IMR-90 (cell line): ENCODE measurements around the gene NME7. TPM values are rescaled to one million over a fixed set of nuclear protein-coding genes. Genes with fewer than 3 reads are reported as not detected.

Experiments used
- ATAC-seq: fragments of 200-7000 bp; cut with Tn5 transposase; 2 replicates; pipeline ENCODE4 v1.9.1; 2020; ENCODE audit warnings: low read depth, mild to moderate bottlenecking, moderate library complexity
- BruUV-seq: library from RNA; stranded (reverse); fragments of 400-500 nt; replicated peaks from 2 replicates; lab custom pipeline; 2021; lab: Mats Ljungman, UMichigan
- CTCF ChIA-PET: fragments of 300-600 bp; formaldehyde crosslinking; extraction: SDS; loops from one replicate; lab custom pipeline; 2021; ENCODE audit warnings: antibody characterized with exemption; lab: Yijun Ruan, JAX
- POLR2A ChIA-PET: fragments of 300-600 bp; sonication (Branson Sonifier 250); formaldehyde crosslinking; loops from one replicate; lab custom pipeline; 2022; ENCODE audit warnings: antibody characterized with exemption; ENCODE audit not compliant: unreplicated experiment; lab: Charles Lee
- DNase-seq: peaks from one replicate; pipeline ENCODE4 v3.0.0; 2013
- H2AFZ ChIP-seq: replicated peaks from 2 replicates; pipeline ENCODE3; 2013; ENCODE audit warnings: low read length, mild to moderate bottlenecking; ENCODE audit not compliant: poor library complexity
- H2AK5ac ChIP-seq: 2 replicates; pipeline ENCODE4 v1.6.1; 2013; ENCODE audit warnings: low read depth, low read length, inconsistent platforms
- H2AK9ac ChIP-seq: replicated peaks from 2 replicates; pipeline ENCODE3; 2013; ENCODE audit warnings: mild to moderate bottlenecking, low read depth, low read length, moderate library complexity; ENCODE audit not compliant: poor library complexity
- H2BK120ac ChIP-seq: 2 replicates; pipeline ENCODE4 v1.6.1; 2013; ENCODE audit warnings: low read depth, low read length, inconsistent platforms
- H2BK15ac ChIP-seq: 3 replicates; pipeline ENCODE4 v1.6.1; 2013; ENCODE audit warnings: low read depth, low read length, inconsistent platforms
- H2BK20ac ChIP-seq: 2 replicates; pipeline ENCODE4 v1.6.1; 2013; ENCODE audit warnings: low read depth, mild to moderate bottlenecking, inconsistent platforms, low read length, moderate library complexity
- H2BK5ac ChIP-seq: 2 replicates; pipeline ENCODE4 v1.6.1; 2013; ENCODE audit warnings: mild to moderate bottlenecking, low read depth, low read length, inconsistent platforms; ENCODE audit not compliant: poor library complexity, severe bottlenecking
- H3K14ac ChIP-seq: replicated peaks from 2 replicates; pipeline ENCODE4 v1.6.1; 2013; ENCODE audit warnings: low read depth, low read length, inconsistent platforms
- H3K18ac ChIP-seq: 2 replicates; pipeline ENCODE4 v1.6.1; 2013; ENCODE audit warnings: low read depth, low read length, control low read depth
- H3K23ac ChIP-seq: 2 replicates; pipeline ENCODE4 v1.6.1; 2013; ENCODE audit warnings: low read depth, low read length, inconsistent platforms
- H3K27ac ChIP-seq: 2 replicates; pipeline ENCODE4 v1.5.1; 2013; ENCODE audit warnings: mild to moderate bottlenecking, control low read depth, low read length; ENCODE audit not compliant: insufficient read depth
- H3K27me3 ChIP-seq: 2 replicates; pipeline ENCODE4 v1.6.1; 2013; ENCODE audit warnings: low read length; ENCODE audit not compliant: control insufficient read depth, insufficient read depth
- H3K36me3 ChIP-seq: 2 replicates; pipeline ENCODE4 v1.6.1; 2013; ENCODE audit warnings: low read length, mixed read lengths; ENCODE audit not compliant: control insufficient read depth, insufficient read depth
- H3K4ac ChIP-seq: 2 replicates; pipeline ENCODE4 v1.6.1; 2013; ENCODE audit warnings: low read depth, low read length, inconsistent platforms
- H3K4me1 ChIP-seq: 2 replicates; pipeline ENCODE4 v1.6.1; 2013; ENCODE audit warnings: low read length, mixed read lengths; ENCODE audit not compliant: control insufficient read depth, insufficient read depth
- H3K4me2 ChIP-seq: 2 replicates; pipeline ENCODE4 v1.6.1; 2013; ENCODE audit warnings: low read depth, mild to moderate bottlenecking, control low read depth, low read length, moderate library complexity
- H3K4me3 ChIP-seq: 2 replicates; pipeline ENCODE4 v1.5.1; 2013; ENCODE audit warnings: low read depth, mild to moderate bottlenecking, control low read depth, low read length, moderate library complexity; ENCODE audit not compliant: insufficient read depth
- H3K56ac ChIP-seq: 2 replicates; pipeline ENCODE4 v1.6.1; 2013; ENCODE audit warnings: low read length, inconsistent platforms; ENCODE audit not compliant: insufficient read depth; ENCODE audit errors: extremely low read depth
- H3K79me1 ChIP-seq, 2 experiments: 2 replicates each; pipeline ENCODE4 v1.6.1; 2013; ENCODE audit warnings: low read length in 2 of 2, inconsistent platforms in 1 of 2, low read depth in 1 of 2
- H3K9ac ChIP-seq: 2 replicates; pipeline ENCODE4 v1.6.1; 2013; ENCODE audit warnings: low read depth, low read length, control low read depth
- H3K9me1 ChIP-seq: 2 replicates; pipeline ENCODE4 v1.6.1; 2013; ENCODE audit warnings: low read length, inconsistent platforms; ENCODE audit not compliant: insufficient read depth
- H3K9me3 ChIP-seq: 2 replicates; pipeline ENCODE4 v1.6.1; 2013; ENCODE audit warnings: low read length; ENCODE audit not compliant: control insufficient read depth, insufficient read depth
- H4K20me1 ChIP-seq: 2 replicates; pipeline ENCODE4 v1.6.1; 2013; ENCODE audit warnings: low read length, inconsistent platforms; ENCODE audit not compliant: insufficient read depth
- H4K5ac ChIP-seq: 2 replicates; pipeline ENCODE4 v1.6.1; 2013; ENCODE audit warnings: mild to moderate bottlenecking, low read depth, low read length, control low read depth
- H4K8ac ChIP-seq, 2 experiments: 2 replicates each; pipeline ENCODE4 v1.6.1; 2013; ENCODE audit warnings: low read depth in 2 of 2, low read length in 2 of 2, control low read depth in 1 of 2, inconsistent platforms in 1 of 2
- H4K91ac ChIP-seq: 2 replicates; pipeline ENCODE4 v1.6.1; 2013; ENCODE audit warnings: low read depth, low read length, inconsistent platforms; ENCODE audit not compliant: insufficient read depth
- CEBPB ChIP-seq: IDR thresholded peaks from 2 replicates; pipeline ENCODE4 v1.6.1; 2012; ENCODE audit warnings: low read depth, low read length, improper control_type of control experiment
- CHD1 ChIP-seq: IDR thresholded peaks from 2 replicates; pipeline ENCODE4 v1.6.1; 2012; ENCODE audit warnings: low read depth, low read length, improper control_type of control experiment
- FOS ChIP-seq: fragments of 150-350 bp; IDR thresholded peaks from 2 replicates; pipeline ENCODE4 v1.6.1; 2016; ENCODE audit warnings: low read depth, low read length
- MAFK ChIP-seq: IDR thresholded peaks from 2 replicates; pipeline ENCODE4 v1.6.1; 2012; ENCODE audit warnings: low read depth, low read length, improper control_type of control experiment
- MAZ ChIP-seq: IDR thresholded peaks from 2 replicates; pipeline ENCODE4 v1.6.1; 2012; ENCODE audit warnings: low read depth, mild to moderate bottlenecking, low read length, improper control_type of control experiment, moderate library complexity, borderline replicate concordance
- NFE2L2 ChIP-seq: fragments of 150-350 bp; IDR thresholded peaks from 2 replicates; pipeline ENCODE4 v1.6.1; 2016; ENCODE audit warnings: low read depth, mild to moderate bottlenecking, low read length
- POLR2A ChIP-seq: IDR thresholded peaks from 2 replicates; pipeline ENCODE4 v1.6.1; 2012; ENCODE audit warnings: mild to moderate bottlenecking, low read depth, low read length
- RAD21 ChIP-seq: IDR thresholded peaks from 2 replicates; pipeline ENCODE4 v1.6.1; 2012; ENCODE audit warnings: low read length, improper control_type of control experiment
- RCOR1 ChIP-seq: IDR thresholded peaks from 2 replicates; pipeline ENCODE4 v1.6.1; 2012; ENCODE audit warnings: mild to moderate bottlenecking, low read length, improper control_type of control experiment; ENCODE audit not compliant: insufficient replicate concordance
- RFX5 ChIP-seq: IDR thresholded peaks from 2 replicates; pipeline ENCODE4 v1.8.0; 2012; ENCODE audit warnings: low read depth, mild to moderate bottlenecking, low read length, moderate library complexity
- SMC3 ChIP-seq: fragments of 150-350 bp; IDR thresholded peaks from 2 replicates; pipeline ENCODE4 v1.6.1; 2016; ENCODE audit warnings: low read depth, mild to moderate bottlenecking, antibody characterized with exemption, low read length, moderate library complexity
- USF2 ChIP-seq: fragments of 150-350 bp; IDR thresholded peaks from 2 replicates; pipeline ENCODE4 v1.6.1; 2017; ENCODE audit warnings: mild to moderate bottlenecking, antibody characterized with exemption, low read length, low read depth
- dilution Hi-C: fragments of 300-500 bp; cut with HindIII; formaldehyde crosslinking; loops from one replicate; pipeline ENCODE4 v1.14.3; 2018; ENCODE audit warnings: low sequenced_read_pairs; ENCODE audit not compliant: unreplicated experiment
- in situ Hi-C: fragments of 300-500 bp; cut with MboI; formaldehyde crosslinking; loops from 3 replicates; pipeline ENCODE4 v1.14.3; 2019; ENCODE audit warnings: low sequenced_read_pairs, inconsistent platforms, mixed read lengths
- intact Hi-C: fragments of 100-400 bp; cut with micrococcal nuclease; formaldehyde crosslinking; loops from 2 replicates; pipeline ENCODE4 v1.10.0; 2022
- polyA plus RNA-seq, 3 experiments: library from polyadenylated mRNA; depleted of rRNA; stranded (reverse); fragments of >200 nt; gene quantifications; 2 replicates each; pipeline ENCODE4 v1.2.3, GENCODE V29; 2012; ENCODE audit warnings: low replicate concordance in 1 of 3
- total RNA-seq: library from RNA; depleted of rRNA; stranded (reverse); fragments of >200 nt; gene quantifications from 2 replicates; pipeline ENCODE4 v1.2.3, GENCODE V29; 2012
- TF ChIP-seq, protein P1 (sequence below): fragments of 150-350 bp; IDR thresholded peaks from 2 replicates; pipeline ENCODE4 v1.6.1; 2016; ENCODE audit warnings: low read depth, mild to moderate bottlenecking, low read length, moderate library complexity, borderline replicate concordance
- TF ChIP-seq, protein P2 (sequence below): conservative IDR thresholded peaks from 2 replicates; pipeline ENCODE4 v1.5.1; 2012; ENCODE audit warnings: mild to moderate bottlenecking, low read depth, low read length, improper control_type of control experiment

The NME7 gene
- total and polyA plus RNA-seq, 2 of the 4 experiments (the other 2 are of a cell fraction), result 18.3 to 22.4 TPM

- H2AFZ ChIP-seq, result no peak overlapping the region
- ChIA-PET CTCF (no interaction called here), POLR2A (no interaction called here)
- H2AK5ac ChIP-seq, result no peak overlapping the region
- no peak overlapping the region for H4K91ac ChIP-seq
- no peaks in the 10 kb centered on the region for H3K36me3 ChIP-seq
- H3K9me3 ChIP-seq, result no peaks in the 10 kb centered on the region
- H2BK120ac ChIP-seq, result no peak overlapping the region
- no peaks in the 10 kb centered on the region for H3K9me1 ChIP-seq
- no peak overlapping the region for H4K5ac ChIP-seq
- in situ Hi-C loops, result no loop called here
- intact Hi-C loops, result no loop called here
- H2BK20ac ChIP-seq, result no peak overlapping the region
- H3K4me1 ChIP-seq, result peaks cover 2% of the 10 kb centered on the region; the same call in 1 of the 2 replicates
- no peak overlapping the region for H3K4me3 ChIP-seq
- H3K79me1 ChIP-seq, result 0 out of 4 replicates have a peak, but pooled peaks cover 0 to 3% of the 10 kb centered on the region in 2 experiments
- H4K8ac ChIP-seq, result no peak overlapping the region
- H3K4ac ChIP-seq, result no peak overlapping the region
- H3K4me2 ChIP-seq, result no peak overlapping the region
- dilution Hi-C loops, result no loop called here
- no peak overlapping the region for H3K27ac ChIP-seq
- H2BK15ac ChIP-seq, result no peak overlapping the region
- no peak overlapping the region for H2BK5ac ChIP-seq
- no peak overlapping the region for H3K18ac ChIP-seq
- no peaks in the 10 kb centered on the region for H4K20me1 ChIP-seq
- H3K14ac ChIP-seq, result no peak overlapping the region
- H3K23ac ChIP-seq, result no peak overlapping the region
- no peak overlapping the region for H3K9ac ChIP-seq
- BruUV-seq, result no TSS peak
- H3K27me3 ChIP-seq, result no peaks in the 10 kb centered on the region
- DNase-seq, result no peak
- no peak overlapping the region for H3K56ac ChIP-seq
- H2AK9ac ChIP-seq, result no peak overlapping the region
- ATAC-seq, result no peak
- TF ChIP-seq CEBPB, result no peak
- TF ChIP-seq USF2, result no peak
- no peak for TF ChIP-seq RFX5
- no peak for TF ChIP-seq MAZ
- no peak for TF ChIP-seq CHD1
- TF ChIP-seq MAFK, result no peak
- TF ChIP-seq, protein P1, sequence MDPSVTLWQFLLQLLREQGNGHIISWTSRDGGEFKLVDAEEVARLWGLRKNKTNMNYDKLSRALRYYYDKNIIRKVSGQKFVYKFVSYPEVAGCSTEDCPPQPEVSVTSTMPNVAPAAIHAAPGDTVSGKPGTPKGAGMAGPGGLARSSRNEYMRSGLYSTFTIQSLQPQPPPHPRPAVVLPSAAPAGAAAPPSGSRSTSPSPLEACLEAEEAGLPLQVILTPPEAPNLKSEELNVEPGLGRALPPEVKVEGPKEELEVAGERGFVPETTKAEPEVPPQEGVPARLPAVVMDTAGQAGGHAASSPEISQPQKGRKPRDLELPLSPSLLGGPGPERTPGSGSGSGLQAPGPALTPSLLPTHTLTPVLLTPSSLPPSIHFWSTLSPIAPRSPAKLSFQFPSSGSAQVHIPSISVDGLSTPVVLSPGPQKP, result no peak
- no peak for TF ChIP-seq RCOR1
- TF ChIP-seq POLR2A, result no peak
- no peak for TF ChIP-seq RAD21
- TF ChIP-seq FOS, result no peak
- TF ChIP-seq, protein P2, sequence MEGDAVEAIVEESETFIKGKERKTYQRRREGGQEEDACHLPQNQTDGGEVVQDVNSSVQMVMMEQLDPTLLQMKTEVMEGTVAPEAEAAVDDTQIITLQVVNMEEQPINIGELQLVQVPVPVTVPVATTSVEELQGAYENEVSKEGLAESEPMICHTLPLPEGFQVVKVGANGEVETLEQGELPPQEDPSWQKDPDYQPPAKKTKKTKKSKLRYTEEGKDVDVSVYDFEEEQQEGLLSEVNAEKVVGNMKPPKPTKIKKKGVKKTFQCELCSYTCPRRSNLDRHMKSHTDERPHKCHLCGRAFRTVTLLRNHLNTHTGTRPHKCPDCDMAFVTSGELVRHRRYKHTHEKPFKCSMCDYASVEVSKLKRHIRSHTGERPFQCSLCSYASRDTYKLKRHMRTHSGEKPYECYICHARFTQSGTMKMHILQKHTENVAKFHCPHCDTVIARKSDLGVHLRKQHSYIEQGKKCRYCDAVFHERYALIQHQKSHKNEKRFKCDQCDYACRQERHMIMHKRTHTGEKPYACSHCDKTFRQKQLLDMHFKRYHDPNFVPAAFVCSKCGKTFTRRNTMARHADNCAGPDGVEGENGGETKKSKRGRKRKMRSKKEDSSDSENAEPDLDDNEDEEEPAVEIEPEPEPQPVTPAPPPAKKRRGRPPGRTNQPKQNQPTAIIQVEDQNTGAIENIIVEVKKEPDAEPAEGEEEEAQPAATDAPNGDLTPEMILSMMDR, result no peak
- TF ChIP-seq SMC3, result no peak
- no peak for TF ChIP-seq NFE2L2
Measured at GRCh38 chr1:169316556-169316955, 51.0 kb downstream of the NME7 start.
